ENCODE measurements around the gene ANAPC1.
"Not testable (repeated sequence)": the region's sequence is repeated elsewhere in the genome, so short reads cannot be mapped to it uniquely, and the experiment has no call there.

ANAPC1 gene

GRCh38 chr2:111735420-111735819 lies 148.6 kb downstream of the ANAPC1 start:
- not testable (repeated sequence) for DNase-seq (ENCODE audit: low spot score)

- DNase-seq (ENCODE audit: low spot score) = not testable (repeated sequence)
Measured at GRCh38 chr2:111729812-111730458, 154.1 kb downstream of the ANAPC1 start.

- DNase-seq (ENCODE audit: low spot score) = not testable (repeated sequence)
Measured at GRCh38 chr2:111727611-111728110, 156.3 kb downstream of the ANAPC1 start.

GRCh38 chr2:111725742-111726141 lies 158.3 kb downstream of the ANAPC1 start:
- not testable (repeated sequence) for DNase-seq (ENCODE audit: low spot score)

- DNase-seq (ENCODE audit: low spot score) = not testable (repeated sequence)
Measured at GRCh38 chr2:111719610-111720009, 164.4 kb downstream of the ANAPC1 start.

All from pons (tissue), 1 donor.